ENCODE data around the gene INTS15. TPM values are rescaled to one million over a fixed set of nuclear protein-coding genes. Genes with fewer than 3 reads are reported as not detected.

The INTS15 gene
- polyA plus RNA-seq, 1 donor from 2014 or later: 36.2 TPM

DNA sequence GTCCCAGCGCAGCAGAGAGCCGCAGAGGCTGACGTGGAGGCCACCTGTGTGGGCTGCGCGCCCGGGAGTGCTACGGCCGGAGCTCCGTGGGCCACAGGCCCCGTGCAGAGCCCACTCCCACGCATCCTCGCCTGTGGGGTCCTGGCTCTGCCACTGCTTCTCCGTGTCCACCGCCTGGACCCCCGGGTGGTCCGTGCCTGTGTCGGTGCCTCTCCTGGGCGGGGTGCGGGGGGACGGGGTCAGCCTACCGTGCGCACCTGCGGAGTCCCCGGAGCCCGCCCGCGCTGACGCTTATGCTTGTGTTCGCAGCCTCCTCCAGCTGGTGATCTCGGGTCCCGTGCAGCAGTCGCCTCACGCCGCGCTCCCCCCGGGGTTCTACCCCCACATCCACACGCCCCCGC lies 17.8 kb downstream of the INTS15 start:
- H3K27ac ChIP-seq (ENCODE audit: low read length): no peak overlapping the region
- no peak overlapping the region for H3K9ac ChIP-seq (ENCODE audit: low read length)
- H3K4me2 ChIP-seq (ENCODE audit: low read length): no peak overlapping the region
- no peaks in the 10 kb centered on the region for H3K9me2 ChIP-seq (ENCODE audit: insufficient read depth, low read length)
- no peaks in the 10 kb centered on the region for H3K36me3 ChIP-seq (ENCODE audit: insufficient read depth, low read length)
- TF ChIP-seq RAD21 (conservative IDR thresholded peaks at IDR 0.05): no peak
- no peak for TF ChIP-seq SMC3 (conservative IDR thresholded peaks at IDR 0.05; ENCODE audit: poor library complexity)
- no peak for TF ChIP-seq POLR2AphosphoS5 (IDR thresholded peaks at IDR 0.05)
- no peak for TF ChIP-seq EZH2 (IDR thresholded peaks at IDR 0.05; ENCODE audit: borderline replicate concordance, insufficient read depth, low read length, poor library complexity, severe bottlenecking)
- TF ChIP-seq, protein P1, sequence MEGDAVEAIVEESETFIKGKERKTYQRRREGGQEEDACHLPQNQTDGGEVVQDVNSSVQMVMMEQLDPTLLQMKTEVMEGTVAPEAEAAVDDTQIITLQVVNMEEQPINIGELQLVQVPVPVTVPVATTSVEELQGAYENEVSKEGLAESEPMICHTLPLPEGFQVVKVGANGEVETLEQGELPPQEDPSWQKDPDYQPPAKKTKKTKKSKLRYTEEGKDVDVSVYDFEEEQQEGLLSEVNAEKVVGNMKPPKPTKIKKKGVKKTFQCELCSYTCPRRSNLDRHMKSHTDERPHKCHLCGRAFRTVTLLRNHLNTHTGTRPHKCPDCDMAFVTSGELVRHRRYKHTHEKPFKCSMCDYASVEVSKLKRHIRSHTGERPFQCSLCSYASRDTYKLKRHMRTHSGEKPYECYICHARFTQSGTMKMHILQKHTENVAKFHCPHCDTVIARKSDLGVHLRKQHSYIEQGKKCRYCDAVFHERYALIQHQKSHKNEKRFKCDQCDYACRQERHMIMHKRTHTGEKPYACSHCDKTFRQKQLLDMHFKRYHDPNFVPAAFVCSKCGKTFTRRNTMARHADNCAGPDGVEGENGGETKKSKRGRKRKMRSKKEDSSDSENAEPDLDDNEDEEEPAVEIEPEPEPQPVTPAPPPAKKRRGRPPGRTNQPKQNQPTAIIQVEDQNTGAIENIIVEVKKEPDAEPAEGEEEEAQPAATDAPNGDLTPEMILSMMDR (IDR thresholded peaks at IDR 0.05; ENCODE audit: poor library complexity, severe bottlenecking): no peak
- no peak for TF ChIP-seq MXI1 (conservative IDR thresholded peaks at IDR 0.05; ENCODE audit: poor library complexity, severe bottlenecking)
- H2AFZ ChIP-seq (ENCODE audit: low read depth, low read length): no peak overlapping the region
- H3K79me2 ChIP-seq (replicated peaks; ENCODE audit: insufficient read depth, low read length): no peaks in the 10 kb centered on the region
- H3K9me3 ChIP-seq (ENCODE audit: low read length): no peaks in the 10 kb centered on the region
- H3K27me3 ChIP-seq (ENCODE audit: insufficient read depth, low read depth, low read length): no peaks in the 10 kb centered on the region
- no peaks in the 10 kb centered on the region for H3F3A ChIP-seq (ENCODE audit: insufficient read depth, low read length, poor library complexity, severe bottlenecking)
- no peak overlapping the region for H3K4me3 ChIP-seq (ENCODE audit: low read length)
- H4K20me1 ChIP-seq (ENCODE audit: insufficient read depth): no peaks in the 10 kb centered on the region

DNA sequence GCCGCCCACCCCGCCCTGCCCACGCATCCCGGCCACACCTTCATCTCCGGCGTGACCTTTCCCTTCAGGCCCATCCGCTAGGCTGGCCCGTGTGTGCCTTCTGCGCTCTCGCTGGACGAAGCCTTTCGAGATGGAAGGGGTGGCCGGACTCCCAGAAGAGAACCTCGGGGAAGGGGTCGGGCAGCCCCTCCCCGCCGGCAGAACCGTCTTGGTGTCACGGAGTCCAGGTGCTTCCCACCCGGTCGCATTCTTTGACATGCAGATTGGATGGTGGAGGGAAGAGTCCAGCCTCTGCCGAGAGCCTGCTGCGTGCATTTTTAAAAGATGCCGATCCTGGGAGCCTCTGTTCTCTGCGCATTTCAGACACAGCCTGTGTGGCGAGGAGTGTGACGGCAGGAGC lies 18.3 kb downstream of the INTS15 start:
- TF ChIP-seq, protein P2, sequence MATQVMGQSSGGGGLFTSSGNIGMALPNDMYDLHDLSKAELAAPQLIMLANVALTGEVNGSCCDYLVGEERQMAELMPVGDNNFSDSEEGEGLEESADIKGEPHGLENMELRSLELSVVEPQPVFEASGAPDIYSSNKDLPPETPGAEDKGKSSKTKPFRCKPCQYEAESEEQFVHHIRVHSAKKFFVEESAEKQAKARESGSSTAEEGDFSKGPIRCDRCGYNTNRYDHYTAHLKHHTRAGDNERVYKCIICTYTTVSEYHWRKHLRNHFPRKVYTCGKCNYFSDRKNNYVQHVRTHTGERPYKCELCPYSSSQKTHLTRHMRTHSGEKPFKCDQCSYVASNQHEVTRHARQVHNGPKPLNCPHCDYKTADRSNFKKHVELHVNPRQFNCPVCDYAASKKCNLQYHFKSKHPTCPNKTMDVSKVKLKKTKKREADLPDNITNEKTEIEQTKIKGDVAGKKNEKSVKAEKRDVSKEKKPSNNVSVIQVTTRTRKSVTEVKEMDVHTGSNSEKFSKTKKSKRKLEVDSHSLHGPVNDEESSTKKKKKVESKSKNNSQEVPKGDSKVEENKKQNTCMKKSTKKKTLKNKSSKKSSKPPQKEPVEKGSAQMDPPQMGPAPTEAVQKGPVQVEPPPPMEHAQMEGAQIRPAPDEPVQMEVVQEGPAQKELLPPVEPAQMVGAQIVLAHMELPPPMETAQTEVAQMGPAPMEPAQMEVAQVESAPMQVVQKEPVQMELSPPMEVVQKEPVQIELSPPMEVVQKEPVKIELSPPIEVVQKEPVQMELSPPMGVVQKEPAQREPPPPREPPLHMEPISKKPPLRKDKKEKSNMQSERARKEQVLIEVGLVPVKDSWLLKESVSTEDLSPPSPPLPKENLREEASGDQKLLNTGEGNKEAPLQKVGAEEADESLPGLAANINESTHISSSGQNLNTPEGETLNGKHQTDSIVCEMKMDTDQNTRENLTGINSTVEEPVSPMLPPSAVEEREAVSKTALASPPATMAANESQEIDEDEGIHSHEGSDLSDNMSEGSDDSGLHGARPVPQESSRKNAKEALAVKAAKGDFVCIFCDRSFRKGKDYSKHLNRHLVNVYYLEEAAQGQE (IDR thresholded peaks at IDR 0.05; ENCODE audit: borderline replicate concordance): no peak
- TF ChIP-seq SMC3 (conservative IDR thresholded peaks at IDR 0.05; ENCODE audit: poor library complexity) (no peak), EP300 (conservative IDR thresholded peaks at IDR 0.05; ENCODE audit: poor library complexity, severe bottlenecking) (no peak), EZH2 (IDR thresholded peaks at IDR 0.05; ENCODE audit: borderline replicate concordance, insufficient read depth, low read length, poor library complexity, severe bottlenecking) (no peak), TAF1 (IDR thresholded peaks at IDR 0.05; ENCODE audit: low read depth) (no peak), POLR2AphosphoS5 (IDR thresholded peaks at IDR 0.05) (no peak), MXI1 (conservative IDR thresholded peaks at IDR 0.05; ENCODE audit: poor library complexity, severe bottlenecking) (no peak), RAD21 (conservative IDR thresholded peaks at IDR 0.05) (no peak)
- TF ChIP-seq, protein P1 (IDR thresholded peaks at IDR 0.05; ENCODE audit: poor library complexity, severe bottlenecking): no peak
- Histone ChIP-seq H3K79me2 (replicated peaks; ENCODE audit: insufficient read depth, low read length) (no peaks in the 10 kb centered on the region), H3K36me3 (ENCODE audit: insufficient read depth, low read length) (no peaks in the 10 kb centered on the region), H2AFZ (ENCODE audit: low read depth, low read length) (no peak overlapping the region), H3K27me3 (ENCODE audit: insufficient read depth, low read depth, low read length) (no peaks in the 10 kb centered on the region), H3K9me2 (ENCODE audit: insufficient read depth, low read length) (no peaks in the 10 kb centered on the region), H4K20me1 (ENCODE audit: insufficient read depth) (no peaks in the 10 kb centered on the region), H3K4me2 (ENCODE audit: low read length) (no peak overlapping the region), H3K4me3 (ENCODE audit: low read length) (no peak overlapping the region), H3K9me3 (ENCODE audit: low read length) (no peaks in the 10 kb centered on the region), H3K9ac (ENCODE audit: low read length) (no peak overlapping the region), H3K27ac (ENCODE audit: low read length) (no peak overlapping the region), H3F3A (ENCODE audit: insufficient read depth, low read length, poor library complexity, severe bottlenecking) (no peaks in the 10 kb centered on the region)
